Fibroblast of pulmonary artery (primary cell): ENCODE results near the gene DMPK.

Source experiments
- DNase-seq: peaks from one replicate; pipeline ENCODE4 v3.0.0-alpha.2; 2010; ENCODE audit warnings: low read depth
- H3K4me3 ChIP-seq: replicated peaks from 2 replicates; pipeline ENCODE4 v1.5.1; 2011; ENCODE audit warnings: low read depth, mild to moderate bottlenecking, control low read depth, low read length, moderate library complexity
- CTCF ChIP-seq: IDR thresholded peaks from 2 replicates; pipeline ENCODE4 v1.5.1; 2011; ENCODE audit warnings: mild to moderate bottlenecking, control low read depth, low read length, inconsistent platforms; ENCODE audit errors: missing control alignments

DMPK gene

DNA sequence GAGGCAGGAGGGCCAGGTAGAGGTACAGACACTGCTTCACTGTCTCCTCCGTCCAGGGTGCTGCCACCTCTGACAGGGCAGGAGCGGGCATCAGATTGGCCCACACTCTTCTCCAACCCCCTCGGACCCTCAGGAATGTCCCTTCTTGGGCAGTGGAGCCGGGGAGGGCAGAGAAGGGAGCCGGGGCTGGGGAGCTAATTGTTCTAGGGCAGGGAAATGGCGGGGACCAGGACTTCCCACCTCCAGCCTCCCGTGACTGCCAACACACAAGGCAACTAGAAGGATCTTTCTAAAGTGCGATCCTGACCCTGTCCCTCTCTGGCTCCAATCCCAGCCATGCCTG, 42.9 kb upstream of the DMPK start:
- no peak overlapping the region for H3K4me3 ChIP-seq

DNA sequence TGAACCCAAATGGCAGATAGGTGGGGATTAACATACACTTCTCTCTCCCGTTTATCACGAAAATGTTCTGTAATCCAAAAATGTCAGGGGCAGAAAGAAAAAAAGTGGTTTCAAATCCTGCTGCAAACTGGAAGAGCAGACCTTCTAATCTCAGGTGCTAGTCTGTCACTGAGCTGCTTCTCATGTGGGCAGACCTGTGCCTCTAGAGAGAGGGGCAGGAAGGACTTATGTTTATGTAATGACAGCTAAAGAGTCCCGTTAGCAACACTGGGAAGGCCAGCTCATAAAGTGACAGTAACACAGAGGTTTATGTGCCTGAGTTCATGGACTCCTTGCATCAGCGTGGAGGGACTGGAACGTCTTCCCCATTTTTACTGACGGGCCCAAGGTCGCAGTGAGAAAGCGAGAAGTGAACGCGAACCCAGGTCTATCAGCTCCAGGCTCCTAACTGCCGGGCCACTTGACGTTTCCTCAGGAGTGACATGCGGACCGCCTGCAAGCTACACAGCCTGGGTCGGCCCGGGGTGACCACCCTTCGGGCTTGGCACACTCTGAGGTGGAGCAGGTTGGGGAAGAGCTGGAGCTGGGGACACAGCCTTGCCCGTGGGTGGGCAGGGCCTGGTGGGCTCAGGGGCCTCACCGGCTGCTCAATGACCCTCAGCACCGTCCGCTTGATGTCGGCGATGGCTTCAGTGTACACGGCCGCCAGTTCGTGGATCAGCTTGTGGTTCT, 42.4 kb upstream of the DMPK start:
- TF ChIP-seq CTCF = no peak
- H3K4me3 ChIP-seq = no peak overlapping the region
- no peak for DNase-seq

More for the DNA sequence above, 42.9 kb upstream of the DMPK start:
- DNase-seq = no peak
- no peak for TF ChIP-seq CTCF

DNA sequence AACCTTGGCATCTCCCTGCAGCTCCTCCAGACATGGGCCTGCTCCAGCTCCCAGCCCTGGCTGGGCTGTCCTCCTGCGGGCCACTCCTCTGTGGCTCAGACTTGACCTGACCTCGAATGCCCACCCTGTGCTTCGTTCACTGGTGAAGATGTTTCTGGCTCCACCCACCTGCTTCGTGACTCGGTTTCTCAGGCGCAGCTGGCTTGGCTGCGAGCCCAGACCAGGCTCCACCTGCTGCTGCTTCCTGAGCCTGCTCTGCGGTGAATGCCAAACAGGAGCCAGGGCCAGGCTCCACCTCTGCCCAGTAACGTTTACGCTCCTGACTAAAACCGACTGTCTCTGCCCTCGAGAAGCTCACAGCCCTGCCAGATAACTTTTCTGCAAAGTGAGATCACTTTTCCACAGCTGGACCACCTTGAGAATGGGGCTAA, 41.8 kb upstream of the DMPK start:
- no peak for DNase-seq
- H3K4me3 ChIP-seq = no peak overlapping the region
- TF ChIP-seq CTCF = no peak

- no peak for TF ChIP-seq CTCF
- no peak for DNase-seq
- H3K4me3 ChIP-seq = no peak overlapping the region
Observed at GRCh38 chr19:45823182-45823581, 40.9 kb upstream of the DMPK start.

DNA sequence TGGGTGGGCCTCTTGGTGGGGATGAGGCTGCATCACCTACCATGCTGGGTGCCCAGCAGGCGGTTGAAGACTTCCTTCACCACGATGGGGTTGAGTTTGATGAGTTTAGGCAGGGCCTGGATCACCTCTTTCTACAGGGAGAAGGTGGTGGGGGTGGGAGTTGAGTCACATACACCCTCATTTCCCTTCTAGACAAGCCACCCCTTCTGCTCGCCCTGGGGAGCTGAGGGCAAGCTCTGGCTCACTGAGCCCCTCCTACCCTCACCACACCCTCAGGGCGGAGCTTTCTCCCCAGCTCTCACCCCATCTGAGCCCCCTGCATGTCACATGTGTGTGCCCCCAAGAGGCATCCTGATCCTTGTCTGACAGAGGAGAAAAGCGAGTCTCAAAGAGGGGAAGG, 40.4 kb upstream of the DMPK start:
- no peak overlapping the region for H3K4me3 ChIP-seq
- no peak for DNase-seq
- no peak for TF ChIP-seq CTCF

GRCh38 chr19:45821570-45821969, 39.3 kb upstream of the DMPK start:
- no peak for DNase-seq
- H3K4me3 ChIP-seq = no peak overlapping the region
- no peak for TF ChIP-seq CTCF

GRCh38 chr19:45821103-45821521, 38.8 kb upstream of the DMPK start:
- H3K4me3 ChIP-seq = no peak overlapping the region
- TF ChIP-seq CTCF = no peak
- DNase-seq = no peak
